ENCODE data around the gene FAM83B. TPM values are rescaled to one million over a fixed set of nuclear protein-coding genes. Genes with fewer than 3 reads are reported as not detected.

FAM83B gene
- total and polyA plus RNA-seq, 2 donors (not counting 3 experiments of a cell fraction or from before 2014, with no cell fraction given), result not detected

DNA sequence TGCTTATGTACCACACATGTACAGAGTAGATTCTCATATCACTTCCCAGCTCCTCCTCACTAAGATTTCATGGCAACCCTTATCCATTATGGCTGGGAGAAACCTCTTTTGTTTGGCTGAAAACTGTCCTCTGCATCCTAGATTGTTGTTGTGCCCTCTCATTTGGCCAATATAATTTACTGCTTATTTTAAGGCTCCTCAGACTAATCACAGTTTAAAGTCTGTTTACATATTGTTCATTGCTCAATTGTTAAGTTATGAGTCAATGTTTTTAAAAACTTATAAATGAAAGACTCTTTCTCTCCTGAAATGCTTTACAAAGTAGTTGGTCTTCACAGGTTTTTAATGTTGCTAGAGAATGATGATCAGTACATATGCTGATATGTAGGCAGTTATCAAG, 57.3 kb downstream of the FAM83B start:
- no peaks in the 10 kb centered on the region for H3K27me3 ChIP-seq (ENCODE audit: control insufficient read depth in 2 of 2, insufficient read depth in 2 of 2, low read length in 2 of 2)
- no TSS peak for BruUV-seq (replicated peaks)
- H3K9me3 ChIP-seq (replicated peaks; ENCODE audit: control insufficient read depth, insufficient read depth, low read length), result no peaks in the 10 kb centered on the region
- H3K27ac ChIP-seq (ENCODE audit: insufficient read depth, low read depth, low read length), result no peak overlapping the region
- ChIA-PET CTCF (no interaction called here), POLR2A (no interaction called here)
- no peak overlapping the region for H3K4me2 ChIP-seq (ENCODE audit: insufficient read depth, low read length)
- TF ChIP-seq JUN (IDR thresholded peaks at IDR 0.05; ENCODE audit: borderline replicate concordance, insufficient read depth, insufficient read length, low read depth) (no peak), CTCF (IDR thresholded peaks at IDR 0.05; ENCODE audit: extremely low read depth in 1 of 2, insufficient read depth in 1 of 2, low read depth in 1 of 2, low read length in 2 of 2) (no peak), EZH2 (IDR thresholded peaks at IDR 0.05; ENCODE audit: borderline replicate concordance, low read depth, low read length, severe bottlenecking) (no peak), GATA2 (IDR thresholded peaks at IDR 0.05; ENCODE audit: insufficient read depth, insufficient read length, low read depth, low read length) (no peak), POLR2AphosphoS5 (IDR thresholded peaks at IDR 0.05; ENCODE audit: insufficient read depth, low read depth, low read length) (no peak), FOS (IDR thresholded peaks at IDR 0.05; ENCODE audit: borderline replicate concordance, insufficient read depth, low read length) (no peak), POLR2A (IDR thresholded peaks at IDR 0.05; ENCODE audit: low read depth, low read length) (no peak)
- FAIRE-seq (no peak), DNase-seq (ENCODE audit: low read depth, low spot score) (no peak)
- H3K36me3 ChIP-seq (ENCODE audit: control insufficient read depth in 2 of 2, extremely low read depth in 1 of 2, insufficient read depth in 2 of 2, low read length in 2 of 2), result no peaks in the 10 kb centered on the region
- H3K4me3 ChIP-seq (replicated peaks in 1 of 3; ENCODE audit: insufficient read depth in 1 of 3, low read depth in 1 of 3, low read length in 3 of 3), result no peak overlapping the region
- intact Hi-C loops (cut with micrococcal nuclease) (no loop called here), dilution Hi-C loops (cut with MboI; ENCODE audit: extremely low pct_ligation_motif_present, low sequenced_read_pairs) (no loop called here)
- H3K9me1 ChIP-seq (replicated peaks; ENCODE audit: control insufficient read depth, extremely low read depth, insufficient read depth, low read length), result no peaks in the 10 kb centered on the region
- no peaks in the 10 kb centered on the region for H4K20me1 ChIP-seq (replicated peaks; ENCODE audit: control insufficient read depth, extremely low read depth, insufficient read depth, low read length)
- H3K4me1 ChIP-seq (ENCODE audit: control insufficient read depth, extremely low read depth, insufficient read depth, low read length), result no peaks in the 10 kb centered on the region
- no peak overlapping the region for H2AFZ ChIP-seq (ENCODE audit: low read depth, low read length)
- H3K79me2 ChIP-seq (ENCODE audit: control insufficient read depth, insufficient read depth, low read length), result no peaks in the 10 kb centered on the region
- no peak overlapping the region for H3K9ac ChIP-seq (replicated peaks; ENCODE audit: extremely low read depth, insufficient read depth, low read length)

All from endothelial cell of umbilical vein (primary cell).